D721Med (cell line): ENCODE results near the gene CCDC144A.
"Not testable (repeated sequence)": the region's sequence is repeated elsewhere in the genome, so short reads cannot be mapped to it uniquely, and the experiment has no call there.

Experiments used
- DNase-seq: peaks from one replicate; pipeline ENCODE4 v3.0.0; 2011; ENCODE audit warnings: low spot score; ENCODE audit not compliant: insufficient read length
- FAIRE-seq: peaks from 2 replicates; lab custom pipeline; 2011; peaks lifted over from hg19 to GRCh38; lab: Jason Lieb, UNC
- CTCF ChIP-seq: IDR thresholded peaks from 2 replicates; pipeline ENCODE4 v1.5.1; 2012; ENCODE audit warnings: mild to moderate bottlenecking, control low read depth; ENCODE audit not compliant: insufficient read depth; ENCODE audit errors: missing control alignments

CCDC144A gene

GRCh38 chr17:16662936-16663335, 27.1 kb upstream of the CCDC144A start:
- FAIRE-seq (no peak), DNase-seq (no peak)
- TF ChIP-seq CTCF = no peak

DNA sequence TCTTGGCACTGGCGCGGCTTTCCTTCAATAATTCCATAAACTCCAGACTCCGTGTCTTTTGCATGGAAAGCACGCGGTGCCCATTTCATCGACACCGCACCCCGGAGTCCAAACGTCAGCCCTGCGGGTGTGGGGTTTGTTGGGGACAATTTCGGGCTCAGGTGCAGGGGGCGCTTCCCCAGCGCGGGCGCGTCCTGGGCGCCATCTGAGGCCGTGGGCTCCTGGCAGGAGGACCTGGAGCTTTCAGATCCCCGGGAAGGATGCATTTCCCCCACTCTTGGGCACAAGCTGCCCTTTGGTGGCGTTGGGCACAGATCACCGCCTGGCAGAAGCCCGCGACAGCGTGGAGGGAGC, 23.5 kb upstream of the CCDC144A start:
- not testable (repeated sequence) for FAIRE-seq, DNase-seq

- FAIRE-seq, DNase-seq: not testable (repeated sequence)
Measured at GRCh38 chr17:16666907-16667636, 23.0 kb upstream of the CCDC144A start.

GRCh38 chr17:16676676-16677268, 13.3 kb upstream of the CCDC144A start:
- FAIRE-seq (no peak), DNase-seq (no peak)
- no peak for TF ChIP-seq CTCF

GRCh38 chr17:16683290-16684138, 6.5 kb upstream of the CCDC144A start:
- DNase-seq, FAIRE-seq: not testable (repeated sequence)

GRCh38 chr17:16686019-16686418, 4.0 kb upstream of the CCDC144A start:
- not testable (repeated sequence) for FAIRE-seq, DNase-seq

DNA sequence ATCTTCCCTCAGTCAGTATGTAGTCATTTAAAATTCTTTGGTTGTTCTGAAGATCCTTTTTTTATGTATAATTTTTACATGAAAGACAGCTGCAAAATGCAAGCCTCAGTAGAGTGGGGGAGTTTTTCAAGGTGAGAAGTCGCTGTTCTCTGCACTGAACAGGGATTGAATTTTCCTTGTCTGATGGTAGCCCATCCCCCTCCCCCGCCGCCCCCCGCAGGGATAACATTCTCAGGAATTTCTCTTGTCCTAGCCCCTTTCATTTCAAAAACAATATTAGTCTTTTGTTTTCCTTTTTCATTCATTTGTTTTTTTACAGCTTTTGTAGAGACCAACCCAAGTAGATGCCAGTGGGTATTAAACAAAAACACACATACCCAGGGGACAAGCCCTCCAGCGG, 2.9 kb upstream of the CCDC144A start:
- FAIRE-seq = not testable (repeated sequence)

DNA sequence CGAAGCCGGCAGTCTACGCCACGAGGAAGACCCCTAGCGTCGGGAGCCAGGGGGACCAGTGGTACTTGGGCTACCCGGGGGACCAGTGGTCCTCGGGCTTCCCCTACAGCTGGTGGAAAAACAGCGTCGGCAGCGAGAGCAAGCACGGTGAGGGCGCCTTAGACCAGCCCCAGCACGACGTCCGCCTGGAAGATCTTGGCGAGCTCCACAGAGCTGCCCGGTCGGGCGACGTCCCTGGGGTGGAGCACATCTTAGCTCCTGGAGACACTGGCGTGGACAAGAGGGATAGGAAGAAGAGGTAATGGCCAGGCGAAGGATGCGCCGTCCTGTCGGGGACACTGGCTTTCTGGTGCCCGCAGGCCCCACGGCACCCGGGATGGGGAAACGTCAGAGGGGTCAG, 406 bp downstream of the CCDC144A start:
- not testable (repeated sequence) for FAIRE-seq, DNase-seq

More for the DNA sequence above, 2.9 kb upstream of the CCDC144A start:
- DNase-seq = not testable (repeated sequence)

GRCh38 chr17:16697603-16698002, 7.6 kb downstream of the CCDC144A start:
- not testable (repeated sequence) for FAIRE-seq, DNase-seq

DNA sequence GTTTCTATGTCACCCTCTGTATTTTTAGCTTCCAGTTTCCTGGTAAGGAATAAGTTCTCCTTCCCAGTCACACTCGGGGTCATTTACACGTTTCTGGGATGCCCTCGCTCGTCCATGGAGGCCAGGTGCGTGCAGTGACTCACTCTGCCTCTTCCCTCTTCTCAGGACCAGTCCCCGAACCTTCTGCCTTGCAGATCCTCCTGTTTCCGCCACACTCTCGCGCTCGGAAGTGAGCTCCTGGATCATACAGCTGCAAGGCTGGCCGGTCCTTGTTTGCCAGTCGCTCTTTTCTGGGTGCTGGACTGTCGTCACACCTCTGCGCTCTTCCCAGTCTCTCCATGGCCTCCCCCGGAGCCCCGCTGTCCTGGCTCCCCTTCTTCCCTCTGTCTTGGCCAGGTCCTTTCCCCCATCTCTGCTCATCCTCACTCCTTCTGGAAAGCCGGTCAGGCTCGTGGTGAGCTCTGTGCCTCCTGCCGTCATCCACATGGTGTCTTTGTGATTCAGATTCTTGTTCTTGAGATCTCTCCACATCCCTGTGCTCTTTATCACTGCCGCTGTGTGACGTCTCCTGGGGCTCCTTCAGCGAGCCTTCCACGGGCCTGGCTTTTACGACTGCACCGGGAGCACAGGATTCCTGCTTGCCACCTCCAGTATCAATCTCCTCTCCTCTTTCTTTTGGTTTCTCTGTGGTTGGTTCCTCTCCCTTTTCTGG, 55.6 kb downstream of the CCDC144A start:
- not testable (repeated sequence) for DNase-seq, FAIRE-seq

GRCh38 chr17:16746571-16746970, 56.5 kb downstream of the CCDC144A start:
- not testable (repeated sequence) for DNase-seq, FAIRE-seq

DNA sequence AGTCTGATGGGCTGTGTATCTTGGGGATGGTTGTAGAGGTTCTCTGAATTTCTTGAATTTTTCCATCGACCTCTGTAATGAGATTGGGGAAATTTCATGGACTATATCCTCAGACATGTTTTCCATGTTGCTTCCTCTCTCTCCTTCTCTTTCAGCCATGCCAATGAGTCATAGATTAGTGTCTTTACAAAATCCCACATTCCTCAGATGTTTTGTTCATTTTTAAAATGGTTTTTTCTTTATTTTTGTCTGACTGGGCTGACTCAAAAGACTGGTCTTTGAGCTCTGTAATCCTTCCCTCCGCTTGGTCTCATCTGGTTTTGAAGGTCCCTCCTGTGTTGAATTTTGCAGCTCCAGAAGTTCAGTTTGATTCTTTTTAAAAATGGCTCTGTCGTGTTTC, 60.5 kb downstream of the CCDC144A start:
- FAIRE-seq, DNase-seq: not testable (repeated sequence)
